Vagina (tissue), 2 donors: ENCODE measurements around the gene SKIDA1.

Source experiments
- CTCF ChIP-seq, 3 experiments: fragments of 450-650 bp in 2 of 3; fragments of 200-600 bp in 1 of 3; sonication (generic) in 1 of 3; IDR thresholded peaks; one replicate each; pipeline ENCODE4 v1.5.1; 2017 to 2019; ENCODE audit warnings: antibody characterized with exemption in 3 of 3, mild to moderate bottlenecking in 2 of 3, moderate library complexity in 2 of 3
- POLR2A ChIP-seq, 2 donors: fragments of 450-650 bp; IDR thresholded peaks; one replicate each; pipeline ENCODE4 v1.6.1; 2017; ENCODE audit warnings: antibody characterized with exemption in 2 of 2, mild to moderate bottlenecking in 2 of 2, moderate library complexity in 2 of 2
- POLR2AphosphoS5 ChIP-seq, 2 donors: sonication (generic); formaldehyde crosslinking; IDR thresholded peaks; one replicate each; pipeline ENCODE4 v1.9.0; 2017; ENCODE audit warnings: antibody characterized with exemption in 2 of 2, mild to moderate bottlenecking in 2 of 2, low read depth in 1 of 2; ENCODE audit not compliant: insufficient read depth in 1 of 2

GRCh38 chr10:21496343-21497176, 28.9 kb downstream of the SKIDA1 start:
- TF ChIP-seq POLR2AphosphoS5 (IDR thresholded peaks at IDR 0.05; ENCODE audit: insufficient read depth in 1 of 2, low read depth in 1 of 2) (no peak), CTCF (IDR thresholded peaks at IDR 0.05) (peak in 2 of 3 experiments; percentile 1 to 26), POLR2A (IDR thresholded peaks at IDR 0.05) (no peak)
